HFF-Myc (cell line): ENCODE measurements around the gene FAM3D.

ENCODE experiments used
- DNase-seq: peaks from one replicate; pipeline ENCODE4 v3.0.0-alpha.2; 2011; ENCODE audit warnings: low read depth; ENCODE audit errors: extremely low read depth
- H3K4me3 ChIP-seq: replicated peaks from 2 replicates; pipeline ENCODE4 v1.5.1; 2011; ENCODE audit warnings: low read depth, mild to moderate bottlenecking, control low read depth, low read length
- CTCF ChIP-seq: IDR thresholded peaks from 2 replicates; pipeline ENCODE4 v1.5.1; 2012; ENCODE audit warnings: mild to moderate bottlenecking, low read depth, low read length, control low read depth; ENCODE audit errors: missing control alignments

Gene FAM3D

GRCh38 chr3:58693940-58694850 is 27.6 kb upstream of the FAM3D start:
- TF ChIP-seq CTCF, result no peak
- no peak overlapping the region for H3K4me3 ChIP-seq
- DNase-seq, result no peak

GRCh38 chr3:58692484-58692883 is 25.9 kb upstream of the FAM3D start:
- no peak for TF ChIP-seq CTCF
- no peak overlapping the region for H3K4me3 ChIP-seq

GRCh38 chr3:58691997-58692396 is 25.4 kb upstream of the FAM3D start:
- no peak overlapping the region for H3K4me3 ChIP-seq
- peak; percentile 29 for DNase-seq
- no peak for TF ChIP-seq CTCF

More at GRCh38 chr3:58692484-58692883, 25.9 kb upstream of the FAM3D start:
- no peak for DNase-seq

GRCh38 chr3:58690490-58690889 is 23.9 kb upstream of the FAM3D start:
- no peak overlapping the region for H3K4me3 ChIP-seq
- TF ChIP-seq CTCF, result no peak
- no peak for DNase-seq

- no peak for TF ChIP-seq CTCF
- no peak overlapping the region for H3K4me3 ChIP-seq
- DNase-seq, result no peak
These were observed 22.0 kb upstream of the FAM3D start for GRCh38 chr3:58688574-58688973.

- no peak overlapping the region for H3K4me3 ChIP-seq
These were observed 20.3 kb upstream of the FAM3D start for GRCh38 chr3:58686847-58687246.

More at GRCh38 chr3:58686847-58687246, 20.3 kb upstream of the FAM3D start:
- DNase-seq, result no peak
- TF ChIP-seq CTCF, result no peak
